Suprapubic skin (tissue), 4 donors: ENCODE measurements around the gene COG1.

Source experiments
- CTCF ChIP-seq, 2 donors: fragments of 200-600 bp in 1 of 2; fragments of 450-650 bp in 1 of 2; sonication (generic) in 1 of 2; IDR thresholded peaks; one replicate each; pipeline ENCODE4 v1.5.1; 2016 to 2019; ENCODE audit warnings: antibody characterized with exemption in 2 of 2, mild to moderate bottlenecking in 1 of 2, moderate library complexity in 1 of 2
- EP300 ChIP-seq: sonication (generic); formaldehyde crosslinking; IDR thresholded peaks from one replicate; pipeline ENCODE4 v1.6.1; 2017; ENCODE audit warnings: antibody characterized with exemption
- POLR2A ChIP-seq, 2 donors: fragments of 450-650 bp; IDR thresholded peaks; one replicate each; pipeline ENCODE4 v1.6.1; 2017; ENCODE audit warnings: antibody characterized with exemption in 2 of 2, mild to moderate bottlenecking in 2 of 2, moderate library complexity in 2 of 2
- POLR2AphosphoS5 ChIP-seq, 3 donors: sonication (generic); formaldehyde crosslinking; IDR thresholded peaks; one replicate each; pipeline ENCODE4 v1.6.1; 2017; ENCODE audit warnings: antibody characterized with exemption in 3 of 3

- TF ChIP-seq CTCF (IDR thresholded peaks at IDR 0.05), result no peak
- no peak for TF ChIP-seq POLR2A (IDR thresholded peaks at IDR 0.05)
- no peak for TF ChIP-seq EP300
- TF ChIP-seq POLR2AphosphoS5 (IDR thresholded peaks at IDR 0.05), result no peak
Measured at GRCh38 chr17:73215447-73215846, 22.6 kb downstream of the COG1 start.
